ENCODE measurements around the gene DYNLL2.
A peak's percentile ranks its signal among the peaks of the same experiment; 100 is the strongest.
"Not testable (repeated sequence)": the region's sequence is repeated elsewhere in the genome, so short reads cannot be mapped to it uniquely, and the experiment has no call there.

DYNLL2 gene

GRCh38 chr17:58073266-58073665, 10.0 kb upstream of the DYNLL2 start:
- DNase-seq, result not testable (repeated sequence)

- not testable (repeated sequence) for DNase-seq
Observed at GRCh38 chr17:58074406-58074805, 8.8 kb upstream of the DYNLL2 start.

GRCh38 chr17:58079300-58080033, 3.8 kb upstream of the DYNLL2 start:
- no peak for DNase-seq

DNA sequence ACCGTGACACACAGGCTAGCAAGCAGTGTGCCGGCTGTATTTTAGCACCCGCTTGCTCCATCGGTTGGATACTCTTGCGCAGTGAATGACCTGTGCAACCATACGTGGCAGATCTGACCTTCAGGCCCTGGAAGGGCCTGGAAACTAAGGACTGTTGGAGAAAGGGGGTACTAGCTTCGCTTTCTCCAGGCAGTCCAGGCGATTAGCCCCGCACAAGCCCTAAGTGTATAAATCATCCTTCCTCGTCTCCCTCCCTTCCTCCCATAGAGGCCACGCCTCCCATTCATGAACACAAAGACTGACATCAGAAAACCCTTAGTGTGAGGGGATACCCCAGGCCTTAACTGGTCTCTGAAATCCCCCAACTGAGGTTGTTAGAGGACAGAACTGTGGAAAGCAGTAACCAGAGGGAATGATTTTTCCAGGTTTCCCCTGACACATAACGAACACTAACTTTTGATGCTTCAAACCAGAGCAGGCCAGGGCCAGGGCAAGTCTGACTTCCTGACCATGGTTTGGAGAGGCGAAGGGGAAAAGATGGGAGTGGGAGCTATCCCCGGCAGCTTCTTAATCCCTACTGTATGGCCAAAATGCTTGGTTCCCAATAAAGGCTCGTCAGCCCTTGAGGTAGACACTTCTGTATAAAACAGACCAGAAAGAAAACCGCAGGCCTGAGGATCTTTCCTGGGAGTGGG, 1.4 kb upstream of the DYNLL2 start:
- DNase-seq, result no peak

GRCh38 chr17:58082341-58082869, 814 bp upstream of the DYNLL2 start:
- DNase-seq, result no peak

- peak; percentile 48 for DNase-seq
Observed at GRCh38 chr17:58083491-58084316, 485 bp downstream of the DYNLL2 start.

DNA sequence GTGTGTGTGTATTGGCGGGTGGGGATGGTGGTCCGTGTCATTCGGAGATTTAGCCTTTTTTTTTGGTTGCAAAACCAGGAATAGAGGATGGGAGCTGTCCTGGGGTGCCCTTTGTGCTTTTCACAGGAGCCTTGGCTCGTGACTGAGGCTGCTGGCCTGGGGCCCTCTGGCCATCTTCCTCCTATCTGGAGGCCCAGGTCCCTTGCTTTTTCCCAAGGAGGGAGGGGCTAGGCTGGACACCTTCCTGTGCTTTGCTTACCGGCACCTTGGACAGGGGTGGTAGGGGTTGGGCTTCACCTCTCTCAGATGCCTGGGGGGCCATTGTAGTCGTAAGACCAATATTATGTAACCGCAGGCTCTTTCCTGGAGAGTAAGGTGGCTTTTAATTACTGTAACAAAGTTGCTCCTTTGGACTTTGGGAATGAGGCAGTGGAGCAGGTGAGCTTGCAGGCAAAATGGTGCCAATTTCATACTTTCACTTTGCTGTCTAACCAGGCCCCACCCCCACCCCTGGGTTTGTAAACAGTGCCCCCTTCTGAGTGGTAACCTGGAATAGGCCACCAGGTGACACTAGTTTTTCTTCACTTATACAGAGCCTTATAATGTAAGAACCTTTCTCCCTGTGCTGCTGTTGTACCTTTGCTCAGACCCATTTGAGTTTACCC, 1.2 kb downstream of the DYNLL2 start:
- DNase-seq, result peak; percentile 57

DNA sequence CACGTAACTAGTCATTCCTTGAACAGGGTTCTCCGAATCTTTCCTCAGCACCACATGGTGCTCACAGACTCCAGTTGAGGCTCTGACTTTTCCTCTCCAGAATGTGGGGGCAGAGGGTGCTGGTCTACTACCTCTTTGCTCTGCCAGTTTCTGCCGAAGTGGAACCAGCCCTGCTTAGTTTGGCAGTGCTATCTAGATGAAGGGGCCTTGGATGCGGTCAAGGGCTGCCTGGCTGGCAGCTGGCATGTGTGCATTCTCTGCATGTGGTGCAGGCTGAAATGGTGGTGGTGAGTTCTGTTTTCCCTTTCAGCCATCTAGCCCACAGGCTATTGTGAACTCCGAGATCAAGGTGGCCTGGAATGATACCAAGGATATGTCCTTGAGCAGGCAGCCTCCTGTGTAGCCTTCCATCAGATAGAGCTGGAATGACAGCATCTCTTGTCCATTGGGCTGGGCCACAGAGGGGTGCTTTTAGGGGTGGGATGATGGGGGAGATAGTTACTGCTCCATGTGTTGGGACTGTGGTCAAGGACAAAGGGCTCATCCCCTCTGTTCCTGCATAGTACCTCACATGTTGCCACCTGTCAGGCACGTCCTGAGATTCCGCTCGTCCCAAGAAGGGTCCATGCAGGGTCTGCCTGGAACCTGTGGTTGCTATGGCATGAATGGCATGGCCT, 2.0 kb downstream of the DYNLL2 start:
- DNase-seq, result no peak

DNA sequence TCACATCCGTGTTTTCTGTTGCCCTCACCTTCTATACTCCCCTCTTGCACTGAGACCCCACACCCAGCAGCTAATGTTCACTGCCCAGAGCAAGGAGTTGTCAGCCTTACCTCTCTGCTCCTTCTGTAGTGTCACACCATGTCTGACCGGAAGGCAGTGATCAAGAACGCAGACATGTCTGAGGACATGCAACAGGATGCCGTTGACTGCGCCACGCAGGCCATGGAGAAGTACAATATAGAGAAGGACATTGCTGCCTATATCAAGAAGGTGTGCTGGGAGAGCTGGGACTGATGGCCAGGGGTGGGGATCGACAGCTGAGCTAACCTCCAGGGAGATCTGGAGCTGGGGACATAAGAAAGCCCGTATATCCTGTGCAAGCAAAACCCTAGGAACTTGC, 3.7 kb downstream of the DYNLL2 start:
- DNase-seq, result no peak

DNA sequence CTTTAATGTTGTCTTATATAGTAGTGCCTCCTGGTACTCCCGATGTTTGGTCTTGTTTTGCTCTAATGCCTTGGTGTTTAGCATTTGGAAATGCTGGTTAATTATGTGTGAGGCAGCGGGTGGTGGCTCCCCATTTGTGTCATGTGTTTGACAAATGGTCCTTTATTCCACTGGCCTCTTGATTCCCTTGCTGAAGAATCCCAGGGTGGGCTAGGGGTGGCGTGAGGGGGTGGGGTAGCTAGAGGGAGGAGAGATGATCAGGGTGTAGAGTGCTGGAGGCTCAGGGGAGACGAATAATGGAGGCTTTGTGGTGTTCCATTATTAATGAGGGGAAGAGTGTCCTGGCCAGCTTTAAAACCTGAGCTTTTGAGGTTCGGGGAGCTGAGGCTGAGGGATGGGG, 5.4 kb downstream of the DYNLL2 start:
- DNase-seq, result no peak

GRCh38 chr17:58089111-58089510, 5.9 kb downstream of the DYNLL2 start:
- no peak for DNase-seq

DNA sequence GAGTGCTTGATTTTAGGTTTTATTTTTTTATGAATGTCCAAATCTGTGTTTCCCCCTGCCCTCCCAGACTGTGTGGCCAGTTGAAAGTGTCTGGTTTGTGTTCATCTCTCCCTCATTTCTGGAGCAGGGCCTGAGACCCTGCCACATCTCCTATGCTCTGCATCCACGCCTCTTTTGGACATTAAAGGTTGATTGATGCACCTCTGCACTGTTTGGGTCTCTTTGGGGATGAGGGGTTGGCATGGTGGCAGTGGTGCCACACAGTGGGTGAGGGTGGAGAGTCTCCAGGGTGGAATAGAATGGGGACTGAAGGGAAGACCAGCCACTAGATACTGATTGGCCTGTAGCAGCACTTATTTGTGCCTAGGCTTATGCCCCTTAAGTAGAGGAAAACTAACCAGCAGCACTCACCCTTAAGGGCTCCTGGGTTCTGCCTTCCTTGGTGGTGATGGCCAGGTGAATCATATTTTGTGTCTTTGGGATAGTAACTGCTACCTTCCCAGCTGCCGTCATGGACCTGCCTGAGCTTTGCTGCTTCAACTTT, 7.9 kb downstream of the DYNLL2 start:
- no peak for DNase-seq

DNA sequence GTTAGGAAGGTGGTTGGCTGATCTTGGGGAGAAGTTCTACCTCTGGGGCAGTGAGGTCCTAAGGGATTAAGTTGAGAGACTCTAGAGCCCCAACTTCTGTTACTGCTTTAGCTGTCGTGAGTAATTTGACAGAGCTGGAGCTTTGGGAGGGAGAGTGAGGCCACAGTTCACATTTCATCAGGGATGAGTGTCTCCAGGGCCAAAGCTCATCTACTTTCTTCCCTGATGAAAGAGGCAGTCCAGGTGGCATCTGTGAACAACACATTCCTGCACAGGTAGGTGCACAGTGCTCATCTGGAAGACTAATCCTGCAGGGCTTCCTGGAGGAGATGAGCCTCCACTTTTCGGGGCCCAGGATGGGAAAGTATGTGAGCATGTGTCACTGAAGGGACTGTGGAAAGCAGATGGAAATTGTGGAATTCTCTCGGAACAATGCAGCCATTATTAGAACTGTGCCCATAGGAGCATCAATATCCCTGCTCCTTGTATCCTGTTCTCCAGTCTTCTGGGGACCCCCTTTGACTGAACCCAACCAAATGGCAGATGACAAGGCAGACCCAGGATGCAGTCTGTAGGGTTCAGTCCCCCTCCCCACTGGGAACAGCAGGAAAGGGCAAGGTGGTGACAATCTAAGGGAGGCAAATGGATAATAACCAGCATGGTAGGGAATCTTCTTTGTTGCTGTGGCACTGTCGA, 9.0 kb downstream of the DYNLL2 start:
- DNase-seq, result no peak

- DNase-seq, result no peak
Observed at GRCh38 chr17:58092797-58093385, 9.7 kb downstream of the DYNLL2 start.

DNA sequence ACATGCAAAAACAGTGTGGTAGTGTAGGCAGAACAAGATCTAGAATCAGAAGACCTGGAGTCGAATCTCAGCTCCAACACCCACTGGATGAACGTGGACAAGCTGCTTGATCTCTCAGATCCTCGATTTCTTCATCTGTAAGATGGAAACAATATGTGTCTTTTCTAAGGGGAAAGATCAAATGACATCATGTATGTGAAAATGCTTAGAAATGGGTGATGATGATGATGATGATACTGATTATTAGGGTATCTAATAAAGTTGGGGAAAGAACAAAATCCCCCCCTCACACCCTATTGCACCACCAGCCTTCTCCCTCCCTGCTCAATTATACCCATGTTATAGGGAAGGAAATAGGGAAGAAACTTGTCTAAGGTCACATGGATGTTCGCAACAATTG, 10.9 kb downstream of the DYNLL2 start:
- no peak for DNase-seq

DNA sequence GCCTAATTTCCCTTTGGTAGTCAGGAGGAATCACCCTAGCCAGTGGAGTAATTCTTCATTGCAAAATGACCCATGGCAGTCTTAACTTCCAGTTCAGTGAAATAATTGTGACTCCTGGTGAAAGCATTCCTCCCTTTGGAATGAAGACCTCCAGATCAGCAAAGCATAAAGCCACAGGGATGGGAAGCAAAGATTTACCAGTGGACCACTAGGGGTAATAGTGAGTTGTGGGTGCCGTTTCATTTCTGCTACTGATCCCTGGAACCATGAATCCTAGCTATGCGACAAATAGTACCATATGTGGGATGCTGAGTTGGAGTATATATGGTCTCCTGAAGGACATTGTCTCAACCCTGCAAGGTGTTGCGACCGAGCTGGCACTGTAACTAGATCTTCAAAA, 13.7 kb downstream of the DYNLL2 start:
- DNase-seq, result peak; percentile 14

- DNase-seq, result peak; percentile 14
Observed at GRCh38 chr17:58097384-58098088, 14.3 kb downstream of the DYNLL2 start.

DNA sequence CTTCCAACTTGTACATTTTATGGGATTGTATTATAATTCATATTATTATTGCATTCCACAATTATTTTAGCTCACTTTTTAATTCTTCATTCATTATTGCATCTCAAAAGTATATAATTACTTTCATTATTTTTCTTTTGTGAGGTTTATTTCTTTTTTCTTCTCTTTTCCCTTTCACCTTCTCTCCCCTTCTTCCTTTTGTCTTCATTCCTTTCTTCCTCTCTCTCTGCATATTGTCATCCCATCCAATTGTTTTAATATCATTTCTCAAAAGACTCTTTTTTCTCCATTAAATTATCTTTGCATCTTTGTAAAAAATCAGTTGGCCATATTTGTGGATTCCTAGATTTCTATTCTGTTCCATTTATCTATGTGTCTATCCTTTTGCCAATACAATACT, 17.3 kb downstream of the DYNLL2 start:
- no peak for DNase-seq

- not testable (repeated sequence) for DNase-seq
Observed at GRCh38 chr17:58101898-58102297, 18.7 kb downstream of the DYNLL2 start.

GRCh38 chr17:58105093-58105492, 21.9 kb downstream of the DYNLL2 start:
- DNase-seq, result no peak

All from NCI-H2171 treated with DMSO at 0.1 percent for 48 hours (cell line).